G401 (cell line): ENCODE data around the gene BRAT1. TPM values are rescaled to one million over a fixed set of nuclear protein-coding genes. Genes with fewer than 3 reads are reported as not detected.
A peak's percentile ranks its signal among the peaks of the same experiment; 100 is the strongest.

Source experiments
- DNase-seq: peaks from one replicate; pipeline ENCODE4 v3.0.0-alpha.2; 2015; ENCODE audit warnings: low spot score
- in situ Hi-C: cut with HindIII; loops from 2 replicates; pipeline ENCODE4 v1.10.0; 2016; ENCODE audit warnings: low sequenced_read_pairs, mixed read lengths
- total RNA-seq: library from RNA; depleted of rRNA; stranded (reverse); fragments of >200 nt; shearing (Covaris generic); gene quantifications from 2 replicates; pipeline ENCODE4 v1.2.3, GENCODE V29; 2014

The BRAT1 gene
- total RNA-seq, 1 experiment from 2014 or later = 87.3 TPM

GRCh38 chr7:2517026-2517425 lies 38.3 kb downstream of the BRAT1 start:
- no peak for DNase-seq
- in situ Hi-C loops = no loop called here

- no peak for DNase-seq
- in situ Hi-C loops = no loop called here
Measured at GRCh38 chr7:2516194-2516555, 39.1 kb downstream of the BRAT1 start.

GRCh38 chr7:2515424-2516193 lies 39.7 kb downstream of the BRAT1 start:
- no peak for DNase-seq
- in situ Hi-C loops = no loop called here

GRCh38 chr7:2514473-2515423 lies 40.6 kb downstream of the BRAT1 start:
- in situ Hi-C loops = no loop called here
- no peak for DNase-seq

- DNase-seq = no peak
- in situ Hi-C loops = no loop called here
Measured at GRCh38 chr7:2513702-2514101, 41.6 kb downstream of the BRAT1 start.

- no peak for DNase-seq
- in situ Hi-C loops = no loop called here
Measured at GRCh38 chr7:2512713-2513112, 42.6 kb downstream of the BRAT1 start.

- DNase-seq = peak; percentile 55
- in situ Hi-C loops = no loop called here
Measured at GRCh38 chr7:2512179-2512661, 43.1 kb downstream of the BRAT1 start.

- in situ Hi-C loops = no loop called here
- DNase-seq = no peak
Measured at GRCh38 chr7:2511769-2512168, 43.6 kb downstream of the BRAT1 start.

- in situ Hi-C loops = no loop called here
Measured at GRCh38 chr7:2510909-2511768, 44.2 kb downstream of the BRAT1 start.

GRCh38 chr7:2510130-2510776 lies 45.1 kb downstream of the BRAT1 start:
- in situ Hi-C loops = no loop called here
- DNase-seq = no peak

More at GRCh38 chr7:2510909-2511768, 44.2 kb downstream of the BRAT1 start:
- DNase-seq = no peak

GRCh38 chr7:2509298-2509906 lies 45.9 kb downstream of the BRAT1 start:
- in situ Hi-C loops = no loop called here

GRCh38 chr7:2508327-2509215 lies 46.8 kb downstream of the BRAT1 start:
- in situ Hi-C loops = no loop called here
- DNase-seq = no peak

More at GRCh38 chr7:2509298-2509906, 45.9 kb downstream of the BRAT1 start:
- no peak for DNase-seq

GRCh38 chr7:2507917-2508306 lies 47.4 kb downstream of the BRAT1 start:
- no peak for DNase-seq
- in situ Hi-C loops = no loop called here

GRCh38 chr7:2507208-2507916 lies 48.0 kb downstream of the BRAT1 start:
- in situ Hi-C loops = no loop called here
- no peak for DNase-seq

GRCh38 chr7:2505401-2505800 lies 49.9 kb downstream of the BRAT1 start:
- in situ Hi-C loops = no loop called here
- peak; percentile 63 for DNase-seq

GRCh38 chr7:2504889-2505375 lies 50.4 kb downstream of the BRAT1 start:
- DNase-seq = no peak
- in situ Hi-C loops = no loop called here
